Measurements from ENCODE around the gene DPP9. TPM values are rescaled to one million over a fixed set of nuclear protein-coding genes. Genes with fewer than 3 reads are reported as not detected.

The DPP9 gene
- total RNA-seq = 91.9 and 113 TPM in 2 replicates

GRCh38 chr19:4723595-4724514 lies at the start of gene DPP9:
Gene DPP9 (minus strand): TSS chr19:4723842. CDS start chr19:4719906, 3,936 bp downstream.

GRCh38 chr19:4669723-4670480 lies 53.7 kb downstream of the DPP9 start, which contains the start of gene MYDGF:
Gene MYDGF (minus strand): TSS chr19:4670342. CDS start chr19:4670334, 8 bp downstream.

GRCh38 chr19:4638828-4639530 lies 84.7 kb downstream of the DPP9 start, which contains the start of gene TNFAIP8L1:
Gene TNFAIP8L1 (plus strand): TSS chr19:4639516. CDS start chr19:4651870, 12,354 bp downstream.

Other genes with a start within 250 kb of the DPP9 start
- gene PLIN4, start 205.4 kb downstream of the DPP9 start, total RNA-seq = 0.07 and 0.20 TPM in 2 replicates
- 0.07 TPM in 1 of 2 replicates, not detected in the other for gene PLIN5, start 188.6 kb downstream of the DPP9 start, total RNA-seq
- gene LRG1, start 183.8 kb downstream of the DPP9 start, total RNA-seq = 0.73 and 0.79 TPM in 2 replicates
- 176 and 187 TPM in 2 replicates for gene SEMA6B, start 164.2 kb downstream of the DPP9 start, total RNA-seq
- gene TNFAIP8L1, start 84.3 kb downstream of the DPP9 start, total RNA-seq = 16.3 and 16.8 TPM in 2 replicates
- gene MYDGF, start 53.5 kb downstream of the DPP9 start, total RNA-seq = 188 and 208 TPM in 2 replicates
- gene FEM1A, start 67.9 kb upstream of the DPP9 start, total RNA-seq = 14.1 and 14.5 TPM in 2 replicates
- gene TICAM1, start 107.9 kb upstream of the DPP9 start, total RNA-seq = 5.2 and 5.4 TPM in 2 replicates
- 78.5 and 96.7 TPM in 2 replicates for gene PLIN3, start 143.8 kb upstream of the DPP9 start, total RNA-seq
- not detected in 2 replicates for gene ARRDC5, start 179.1 kb upstream of the DPP9 start, total RNA-seq
- gene UHRF1, start 185.7 kb upstream of the DPP9 start, total RNA-seq = 47.1 and 53.8 TPM in 2 replicates
- 15.1 and 18.2 TPM in 2 replicates for gene KDM4B, start 245.3 kb upstream of the DPP9 start, total RNA-seq

All from mammary microvascular endothelial cell (primary cell).